CD4-positive, alpha-beta T cell treated with Interleukin-21 for 1 hour (primary cell): ENCODE data around the gene TFDP2.
"Not testable (repeated sequence)": the region's sequence is repeated elsewhere in the genome, so short reads cannot be mapped to it uniquely, and the experiment has no call there.

ENCODE experiments used
- DNase-seq: peaks from one replicate; pipeline ENCODE4 v3.0.0-alpha.2; 2020

Gene TFDP2

DNA sequence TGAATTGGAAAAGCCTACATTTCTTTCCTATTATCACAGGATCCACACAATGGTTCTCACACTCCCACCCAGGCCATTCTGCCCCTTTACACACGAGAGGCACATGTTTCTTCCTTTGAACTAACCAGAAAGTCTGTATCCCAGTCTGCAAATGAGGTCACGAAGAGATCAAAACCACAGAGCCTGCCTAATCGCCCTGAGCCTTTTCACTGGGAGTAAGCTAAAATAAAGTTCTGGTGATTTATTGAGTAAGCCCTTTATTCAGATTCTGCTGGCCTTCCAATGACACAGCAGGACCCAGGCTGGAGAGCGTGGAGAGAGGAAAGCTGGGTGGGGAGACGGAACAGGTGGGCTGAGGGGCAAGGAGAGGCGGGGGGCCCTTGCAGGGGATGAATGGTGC is 194.2 kb downstream of the TFDP2 start:
- DNase-seq = no peak

GRCh38 chr3:141952611-141953010 is 196.7 kb downstream of the TFDP2 start:
- DNase-seq = no peak

DNA sequence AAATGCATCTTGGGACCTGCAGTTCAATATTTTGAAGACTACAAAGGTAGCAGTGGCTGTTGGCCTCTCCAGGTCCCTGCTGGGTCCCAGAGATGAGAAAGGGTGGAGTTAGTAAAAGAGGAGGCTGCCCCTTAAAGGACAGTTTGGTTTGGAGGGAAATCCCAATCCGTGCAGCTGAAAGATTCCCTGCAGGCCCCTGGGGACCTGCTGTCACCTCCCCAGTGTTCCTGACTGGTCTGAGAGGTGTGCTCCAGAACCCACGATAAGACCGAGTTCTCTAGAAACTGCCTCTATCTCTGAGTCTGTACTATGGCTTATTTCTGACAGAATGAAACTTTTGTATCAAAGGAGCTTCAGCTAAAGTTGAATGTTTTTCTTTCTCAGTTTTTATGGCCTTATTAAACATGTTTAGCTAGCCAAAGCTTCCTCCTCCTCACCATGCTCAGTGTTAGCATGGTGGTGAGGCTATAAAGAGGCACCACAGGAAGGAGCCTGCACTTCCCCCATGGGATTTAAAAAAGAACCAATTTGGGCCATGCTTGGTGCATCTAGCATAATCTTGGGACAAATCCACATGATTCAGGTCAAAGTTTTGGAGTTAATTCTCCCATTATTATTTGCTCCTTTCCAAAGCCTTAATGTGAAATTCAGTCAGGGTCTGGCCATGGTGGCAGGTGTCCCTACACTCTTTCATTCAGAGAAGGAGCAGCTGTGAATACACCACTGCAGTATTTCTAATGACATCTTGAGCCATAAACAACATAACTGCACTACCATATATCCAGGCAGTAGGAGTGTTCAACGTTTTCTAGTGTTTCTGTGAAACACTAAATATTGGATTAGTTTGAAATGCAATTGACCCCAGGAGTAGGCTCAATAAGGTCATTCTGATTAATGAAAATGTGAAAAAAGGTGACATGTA is 198.5 kb downstream of the TFDP2 start:
- no peak for DNase-seq

DNA sequence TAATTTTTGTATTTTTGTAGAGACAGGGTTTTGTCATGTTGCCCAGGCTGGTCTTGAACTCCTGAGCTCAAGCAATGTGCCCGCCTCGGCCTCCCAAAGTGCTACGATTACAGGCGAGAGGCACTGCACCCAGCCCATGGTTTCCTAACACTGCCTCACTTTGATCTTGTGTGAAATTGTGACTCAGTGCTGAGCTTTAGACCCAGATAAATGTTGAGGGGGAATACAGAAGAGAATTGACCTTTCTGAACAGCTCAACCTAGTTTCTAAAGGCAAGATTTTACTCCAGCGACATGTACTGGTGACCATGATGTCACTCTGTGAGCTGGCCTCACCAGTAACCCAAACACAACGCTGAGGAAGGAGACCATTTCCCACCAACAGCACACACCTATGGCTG is 199.4 kb downstream of the TFDP2 start:
- DNase-seq = no peak

DNA sequence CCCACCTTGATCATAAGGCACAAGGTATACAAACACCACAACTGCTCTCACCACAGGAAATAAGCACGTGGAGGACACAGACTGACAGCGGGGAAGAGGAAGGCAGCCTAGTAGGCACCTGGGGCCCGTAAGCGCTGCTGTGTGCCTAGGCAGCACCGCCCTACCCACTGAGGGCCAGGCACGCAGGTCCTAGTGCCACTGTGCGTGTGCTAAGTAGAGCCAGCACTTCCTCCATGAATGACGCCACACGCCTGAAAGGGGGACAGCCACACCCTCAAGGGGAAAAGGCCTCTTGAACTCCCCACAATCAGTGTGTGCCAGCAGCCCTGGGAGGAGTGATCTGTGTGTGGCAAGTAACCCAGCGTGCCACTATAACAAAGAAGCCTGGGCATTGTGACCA is 199.9 kb downstream of the TFDP2 start:
- DNase-seq = no peak

- no peak for DNase-seq
Observed at GRCh38 chr3:141945726-141946485, 203.4 kb downstream of the TFDP2 start.

DNA sequence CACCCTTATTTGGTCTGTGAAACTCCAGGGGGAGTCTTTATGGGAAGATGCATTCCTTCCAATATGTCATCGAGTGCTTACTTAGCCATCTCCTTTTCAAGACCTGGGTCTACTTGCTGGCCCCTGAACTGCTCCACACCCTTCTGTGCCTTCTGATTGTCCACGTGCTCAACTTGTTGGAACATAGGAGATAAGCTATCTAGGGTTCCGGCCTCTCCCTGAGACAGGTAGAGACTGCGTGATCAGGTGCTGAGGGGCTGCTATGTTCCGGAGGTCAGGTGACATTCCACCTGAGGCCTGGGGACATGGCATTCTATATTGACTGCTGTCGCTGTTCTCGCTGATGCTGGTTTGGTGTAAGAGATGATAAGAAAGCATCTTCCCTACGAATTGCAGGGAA is 207.3 kb downstream of the TFDP2 start:
- DNase-seq = no peak

- DNase-seq = no peak
Observed at GRCh38 chr3:141941093-141941492, 208.3 kb downstream of the TFDP2 start.

- DNase-seq = no peak
Observed at GRCh38 chr3:141940194-141940776, 209.1 kb downstream of the TFDP2 start.

- no peak for DNase-seq
Observed at GRCh38 chr3:141939759-141940158, 209.6 kb downstream of the TFDP2 start.

DNA sequence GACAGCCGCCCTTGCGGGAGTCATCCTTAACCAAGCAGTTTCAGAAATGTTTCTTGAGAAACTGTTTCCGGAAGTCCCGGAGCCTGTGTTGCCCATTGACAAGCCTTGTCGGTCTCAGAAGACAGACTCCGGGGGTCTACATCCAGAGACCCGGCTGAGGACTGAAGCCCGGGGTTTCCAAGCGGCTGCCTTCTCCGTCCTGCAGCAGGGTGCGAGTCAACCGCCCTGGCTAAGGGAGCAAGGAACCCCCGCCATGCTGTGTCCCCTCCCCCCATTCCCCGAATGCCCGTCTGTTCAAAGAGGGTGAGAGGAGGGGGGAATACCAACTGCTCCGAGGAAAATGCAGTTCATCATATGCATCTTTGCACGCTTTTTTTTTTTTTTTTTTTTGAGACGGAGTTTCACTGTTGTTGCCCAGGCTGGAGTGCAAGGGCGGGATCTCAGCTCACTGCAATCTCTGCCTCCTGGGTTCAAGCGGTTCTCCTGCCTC is 211.3 kb downstream of the TFDP2 start:
- DNase-seq = no peak

DNA sequence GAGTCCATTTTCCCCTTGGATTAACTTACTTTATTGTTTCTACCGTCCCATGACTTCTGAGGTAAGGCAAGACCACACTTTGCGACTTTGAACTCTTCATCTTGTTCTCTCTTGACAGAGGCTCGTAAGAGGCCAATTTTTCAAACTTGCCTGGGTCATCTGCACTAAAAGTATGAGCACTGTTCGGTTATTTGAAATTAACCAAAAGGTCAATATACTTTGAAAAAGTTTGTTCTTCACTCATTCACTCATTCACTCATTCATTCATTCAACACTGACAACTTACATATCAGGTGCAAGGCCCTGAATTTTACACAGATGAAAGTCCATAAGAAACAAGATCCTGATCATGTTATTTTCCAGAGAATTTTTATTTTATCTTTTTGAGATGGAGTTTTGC is 215.0 kb downstream of the TFDP2 start:
- no peak for DNase-seq

- no peak for DNase-seq
Observed at GRCh38 chr3:141933421-141934300, 215.7 kb downstream of the TFDP2 start.

- no peak for DNase-seq
Observed at GRCh38 chr3:141930801-141931200, 218.5 kb downstream of the TFDP2 start.

- DNase-seq = no peak
Observed at GRCh38 chr3:141929341-141929995, 219.9 kb downstream of the TFDP2 start.

DNA sequence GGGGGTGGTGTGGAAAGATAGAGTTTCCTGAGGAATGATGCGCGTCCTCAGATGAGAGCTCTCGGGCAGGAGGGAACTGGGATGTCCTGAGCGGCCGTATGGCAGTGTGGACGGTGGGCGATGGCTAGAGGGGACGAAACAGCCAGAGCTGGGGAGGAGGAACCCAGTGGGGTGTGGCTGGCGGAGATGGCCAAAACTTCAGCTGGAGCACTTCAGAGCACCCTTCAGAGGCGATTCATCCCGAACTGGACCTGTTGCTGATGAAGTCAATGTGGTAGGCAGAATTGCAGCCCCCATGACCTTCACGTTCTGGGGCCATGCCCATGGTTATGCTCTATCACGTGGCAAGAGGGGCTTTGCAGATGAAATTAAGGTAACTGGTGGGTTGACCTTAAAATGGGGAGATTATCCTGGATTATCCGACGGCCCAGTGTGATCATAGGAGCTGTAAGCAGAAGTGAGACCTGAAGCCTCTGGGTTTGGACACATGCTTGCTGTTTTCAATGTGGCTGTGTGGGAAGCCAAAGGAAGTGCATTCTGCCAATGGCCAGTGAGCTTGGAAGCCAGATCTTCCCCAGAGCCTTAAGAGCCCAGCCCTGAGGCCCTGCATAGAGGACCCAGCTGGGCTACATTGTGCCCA is 220.6 kb downstream of the TFDP2 start:
- DNase-seq = no peak

DNA sequence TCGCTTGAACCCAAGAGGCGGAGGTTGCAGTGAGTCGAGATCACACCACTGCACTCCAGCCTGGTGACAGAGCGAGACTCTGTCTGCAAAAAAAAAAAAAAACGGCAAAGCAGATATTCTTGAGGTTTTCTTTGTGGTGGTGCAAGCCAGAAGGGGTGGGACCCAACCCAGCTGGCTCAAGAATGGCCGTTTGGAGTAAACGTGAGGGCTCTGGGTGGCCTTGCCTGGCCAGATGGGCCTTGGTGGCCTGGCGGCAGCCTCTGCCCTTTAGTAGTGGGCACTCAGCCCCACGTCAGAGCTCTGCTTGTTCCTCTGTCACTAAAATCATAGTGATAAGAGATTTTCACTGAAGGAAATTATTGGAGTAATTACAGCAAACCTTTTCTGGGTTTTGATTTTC is 222.4 kb downstream of the TFDP2 start:
- DNase-seq = no peak

GRCh38 chr3:141925677-141926076 is 223.7 kb downstream of the TFDP2 start:
- DNase-seq = not testable (repeated sequence)

- DNase-seq = no peak
Observed at GRCh38 chr3:141921316-141921715, 228.0 kb downstream of the TFDP2 start.

DNA sequence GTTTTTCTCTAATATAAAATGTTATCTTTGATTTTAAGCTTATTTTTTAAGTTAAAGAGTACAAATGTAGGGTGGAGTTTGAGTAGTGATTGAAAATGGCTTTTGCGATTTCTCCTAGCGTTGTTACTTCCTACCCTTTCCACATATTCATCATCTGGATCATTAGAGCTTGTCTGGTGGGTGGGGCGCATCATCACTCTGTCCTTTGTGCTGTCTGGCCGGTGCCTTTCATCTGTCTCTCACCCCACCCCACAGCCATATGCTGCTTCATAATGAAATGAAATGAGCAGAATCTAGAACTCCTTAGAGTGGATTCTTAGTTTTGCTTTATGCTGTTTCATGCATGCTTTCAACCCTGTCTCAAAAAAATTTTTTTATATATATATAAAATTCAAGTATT is 228.6 kb downstream of the TFDP2 start:
- no peak for DNase-seq

DNA sequence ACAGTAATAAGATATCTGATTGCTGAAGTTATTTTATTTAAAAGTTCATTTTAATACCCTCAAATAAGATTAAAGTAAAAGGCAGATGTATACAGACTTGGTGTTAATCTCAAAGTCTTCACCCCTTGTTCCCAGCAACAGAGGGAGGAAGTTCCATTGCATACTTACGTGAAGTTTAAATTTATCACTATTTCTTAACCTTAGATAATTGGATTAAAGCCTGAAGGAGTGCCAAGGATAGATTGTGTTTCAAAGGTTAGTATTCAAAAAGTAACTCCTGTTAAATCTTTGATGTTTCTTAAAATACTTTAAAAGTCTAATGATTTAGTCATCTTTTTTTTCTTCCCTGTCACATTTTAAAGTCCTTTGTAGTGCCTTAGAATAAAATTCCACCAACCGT is 233.6 kb downstream of the TFDP2 start:
- DNase-seq = no peak

DNA sequence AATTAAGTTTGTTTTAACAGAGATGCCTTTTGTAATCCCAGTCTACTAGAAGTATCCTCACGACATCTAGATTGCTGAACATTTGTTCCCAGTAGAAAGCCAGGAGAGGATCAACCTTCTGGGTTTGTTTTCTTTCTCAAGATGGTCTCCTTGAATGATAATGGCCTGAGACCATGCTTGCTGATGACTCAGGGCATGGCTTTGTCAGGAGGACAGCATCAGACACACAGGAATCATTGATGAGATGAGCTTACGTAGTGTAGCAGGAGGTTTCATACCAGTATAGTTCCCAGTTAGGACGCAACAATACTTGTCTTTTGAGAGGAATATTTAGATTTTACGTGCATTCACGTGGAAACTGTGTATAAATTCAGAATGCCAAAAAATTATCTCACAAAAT is 234.3 kb downstream of the TFDP2 start:
- DNase-seq = no peak
